Measurements from ENCODE around the gene KCNA5.

The KCNA5 gene

GRCh38 chr12:5076761-5077160, 33.1 kb downstream of the KCNA5 start:
- Histone ChIP-seq H3K27ac (replicated peaks) (no peak overlapping the region), H3K4me3 (replicated peaks; ENCODE audit: insufficient read depth, low read length) (no peak overlapping the region), H3K27me3 (ENCODE audit: insufficient read depth, poor library complexity, severe bottlenecking) (peaks cover 5% of the 10 kb centered on the region)
- no peak for DNase-seq (ENCODE audit: low read depth in 1 of 2, low spot score in 1 of 2)
- TF ChIP-seq, protein P1, sequence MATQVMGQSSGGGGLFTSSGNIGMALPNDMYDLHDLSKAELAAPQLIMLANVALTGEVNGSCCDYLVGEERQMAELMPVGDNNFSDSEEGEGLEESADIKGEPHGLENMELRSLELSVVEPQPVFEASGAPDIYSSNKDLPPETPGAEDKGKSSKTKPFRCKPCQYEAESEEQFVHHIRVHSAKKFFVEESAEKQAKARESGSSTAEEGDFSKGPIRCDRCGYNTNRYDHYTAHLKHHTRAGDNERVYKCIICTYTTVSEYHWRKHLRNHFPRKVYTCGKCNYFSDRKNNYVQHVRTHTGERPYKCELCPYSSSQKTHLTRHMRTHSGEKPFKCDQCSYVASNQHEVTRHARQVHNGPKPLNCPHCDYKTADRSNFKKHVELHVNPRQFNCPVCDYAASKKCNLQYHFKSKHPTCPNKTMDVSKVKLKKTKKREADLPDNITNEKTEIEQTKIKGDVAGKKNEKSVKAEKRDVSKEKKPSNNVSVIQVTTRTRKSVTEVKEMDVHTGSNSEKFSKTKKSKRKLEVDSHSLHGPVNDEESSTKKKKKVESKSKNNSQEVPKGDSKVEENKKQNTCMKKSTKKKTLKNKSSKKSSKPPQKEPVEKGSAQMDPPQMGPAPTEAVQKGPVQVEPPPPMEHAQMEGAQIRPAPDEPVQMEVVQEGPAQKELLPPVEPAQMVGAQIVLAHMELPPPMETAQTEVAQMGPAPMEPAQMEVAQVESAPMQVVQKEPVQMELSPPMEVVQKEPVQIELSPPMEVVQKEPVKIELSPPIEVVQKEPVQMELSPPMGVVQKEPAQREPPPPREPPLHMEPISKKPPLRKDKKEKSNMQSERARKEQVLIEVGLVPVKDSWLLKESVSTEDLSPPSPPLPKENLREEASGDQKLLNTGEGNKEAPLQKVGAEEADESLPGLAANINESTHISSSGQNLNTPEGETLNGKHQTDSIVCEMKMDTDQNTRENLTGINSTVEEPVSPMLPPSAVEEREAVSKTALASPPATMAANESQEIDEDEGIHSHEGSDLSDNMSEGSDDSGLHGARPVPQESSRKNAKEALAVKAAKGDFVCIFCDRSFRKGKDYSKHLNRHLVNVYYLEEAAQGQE (IDR thresholded peaks at IDR 0.05; ENCODE audit: insufficient replicate concordance, low read depth), result no peak
- no peak for TF ChIP-seq SPI1 (IDR thresholded peaks at IDR 0.05; ENCODE audit: borderline replicate concordance, low read depth)
- TF ChIP-seq POLR2AphosphoS5 (IDR thresholded peaks at IDR 0.05; ENCODE audit: low read depth), result no peak
- TF ChIP-seq, protein P2, sequence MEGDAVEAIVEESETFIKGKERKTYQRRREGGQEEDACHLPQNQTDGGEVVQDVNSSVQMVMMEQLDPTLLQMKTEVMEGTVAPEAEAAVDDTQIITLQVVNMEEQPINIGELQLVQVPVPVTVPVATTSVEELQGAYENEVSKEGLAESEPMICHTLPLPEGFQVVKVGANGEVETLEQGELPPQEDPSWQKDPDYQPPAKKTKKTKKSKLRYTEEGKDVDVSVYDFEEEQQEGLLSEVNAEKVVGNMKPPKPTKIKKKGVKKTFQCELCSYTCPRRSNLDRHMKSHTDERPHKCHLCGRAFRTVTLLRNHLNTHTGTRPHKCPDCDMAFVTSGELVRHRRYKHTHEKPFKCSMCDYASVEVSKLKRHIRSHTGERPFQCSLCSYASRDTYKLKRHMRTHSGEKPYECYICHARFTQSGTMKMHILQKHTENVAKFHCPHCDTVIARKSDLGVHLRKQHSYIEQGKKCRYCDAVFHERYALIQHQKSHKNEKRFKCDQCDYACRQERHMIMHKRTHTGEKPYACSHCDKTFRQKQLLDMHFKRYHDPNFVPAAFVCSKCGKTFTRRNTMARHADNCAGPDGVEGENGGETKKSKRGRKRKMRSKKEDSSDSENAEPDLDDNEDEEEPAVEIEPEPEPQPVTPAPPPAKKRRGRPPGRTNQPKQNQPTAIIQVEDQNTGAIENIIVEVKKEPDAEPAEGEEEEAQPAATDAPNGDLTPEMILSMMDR (IDR thresholded peaks at IDR 0.05; ENCODE audit: insufficient read depth, low read length), result no peak

DNA sequence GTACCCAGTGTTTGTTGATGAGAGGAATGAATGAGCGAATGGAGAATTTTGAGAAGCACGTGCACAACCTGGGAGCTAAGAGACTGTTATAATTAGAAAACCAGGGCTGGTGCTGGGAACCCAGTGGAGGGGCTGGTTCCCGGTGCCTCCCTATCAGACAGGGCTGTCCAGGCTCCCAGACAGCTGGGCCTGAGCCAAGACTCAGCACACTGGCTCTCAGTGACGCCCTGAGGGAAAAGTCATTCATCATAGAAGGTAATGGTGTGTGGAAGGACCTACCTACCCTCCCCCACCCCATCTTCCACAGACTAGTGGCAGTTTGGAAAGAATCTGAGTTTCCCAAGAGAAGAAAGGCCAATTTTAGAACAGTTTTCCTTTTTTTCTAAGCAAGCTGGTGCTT, 34.7 kb downstream of the KCNA5 start:
- Histone ChIP-seq H3K27ac (replicated peaks) (no peak overlapping the region), H3K27me3 (ENCODE audit: insufficient read depth, poor library complexity, severe bottlenecking) (peaks cover 5% of the 10 kb centered on the region), H3K4me3 (replicated peaks; ENCODE audit: insufficient read depth, low read length) (no peak overlapping the region)
- no peak for DNase-seq (ENCODE audit: low read depth in 1 of 2, low spot score in 1 of 2)
- TF ChIP-seq, protein P2 (IDR thresholded peaks at IDR 0.05; ENCODE audit: insufficient read depth, low read length), result no peak
- TF ChIP-seq, protein P1 (IDR thresholded peaks at IDR 0.05; ENCODE audit: insufficient replicate concordance, low read depth), result no peak
- TF ChIP-seq GABPA (IDR thresholded peaks at IDR 0.05; ENCODE audit: low read depth) (no peak), POLR2AphosphoS5 (IDR thresholded peaks at IDR 0.05; ENCODE audit: low read depth) (no peak), SPI1 (IDR thresholded peaks at IDR 0.05; ENCODE audit: borderline replicate concordance, low read depth) (no peak)

GRCh38 chr12:5081016-5081415, 37.3 kb downstream of the KCNA5 start:
- DNase-seq (ENCODE audit: low read depth in 1 of 2, low spot score in 1 of 2), result no peak
- no peak overlapping the region for H3K4me3 ChIP-seq (replicated peaks; ENCODE audit: insufficient read depth, low read length)
- TF ChIP-seq SPI1 (IDR thresholded peaks at IDR 0.05; ENCODE audit: borderline replicate concordance, low read depth), result no peak
- no peak for TF ChIP-seq GABPA (IDR thresholded peaks at IDR 0.05; ENCODE audit: low read depth)
- TF ChIP-seq, protein P1 (IDR thresholded peaks at IDR 0.05; ENCODE audit: insufficient replicate concordance, low read depth), result no peak
- TF ChIP-seq POLR2AphosphoS5 (IDR thresholded peaks at IDR 0.05; ENCODE audit: low read depth), result no peak
- TF ChIP-seq, protein P2 (IDR thresholded peaks at IDR 0.05; ENCODE audit: insufficient read depth, low read length), result no peak
- H3K27me3 ChIP-seq (ENCODE audit: insufficient read depth, poor library complexity, severe bottlenecking), result peaks cover 5% of the 10 kb centered on the region
- H3K27ac ChIP-seq (replicated peaks), result no peak overlapping the region

All from HL-60 (cell line).